ENCODE data around the gene PLAC9. TPM values are rescaled to one million over a fixed set of nuclear protein-coding genes. Genes with fewer than 3 reads are reported as not detected.

PLAC9 gene
- total RNA-seq, 1 donor from 2014 or later = not detected

DNA sequence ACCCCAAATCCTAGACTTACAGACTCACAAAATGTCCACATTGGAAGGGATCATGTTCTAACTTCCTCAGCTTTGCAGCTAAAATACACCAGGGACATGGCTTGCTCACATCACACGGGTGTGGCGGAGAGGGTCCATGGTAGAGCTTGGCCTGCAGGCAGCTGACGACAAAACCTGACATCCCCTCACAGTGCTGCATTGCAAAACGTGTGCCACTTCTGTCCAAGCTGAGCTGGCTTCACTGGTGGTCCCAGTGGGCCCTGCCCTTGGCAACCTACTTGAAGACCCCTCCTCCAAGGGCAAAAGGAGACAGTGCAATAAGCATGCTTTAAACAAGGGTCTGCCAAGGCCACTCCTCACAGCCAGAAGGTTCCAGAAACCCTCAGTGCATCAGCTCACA is 50.9 kb downstream of the PLAC9 start:
- Mint-ChIP-seq H3K36me3 (ENCODE audit: unreplicated experiment) (no peaks in the 10 kb centered on the region), H3K4me1 (ENCODE audit: low read depth, unreplicated experiment) (no peaks in the 10 kb centered on the region), H3K27me3 (ENCODE audit: unreplicated experiment) (no peaks in the 10 kb centered on the region), H3K9me3 (ENCODE audit: unreplicated experiment) (no peaks in the 10 kb centered on the region), H3K27ac (ENCODE audit: unreplicated experiment) (no peak overlapping the region), H3K4me3 (ENCODE audit: unreplicated experiment) (no peak overlapping the region)
- TF ChIP-seq, protein P1, sequence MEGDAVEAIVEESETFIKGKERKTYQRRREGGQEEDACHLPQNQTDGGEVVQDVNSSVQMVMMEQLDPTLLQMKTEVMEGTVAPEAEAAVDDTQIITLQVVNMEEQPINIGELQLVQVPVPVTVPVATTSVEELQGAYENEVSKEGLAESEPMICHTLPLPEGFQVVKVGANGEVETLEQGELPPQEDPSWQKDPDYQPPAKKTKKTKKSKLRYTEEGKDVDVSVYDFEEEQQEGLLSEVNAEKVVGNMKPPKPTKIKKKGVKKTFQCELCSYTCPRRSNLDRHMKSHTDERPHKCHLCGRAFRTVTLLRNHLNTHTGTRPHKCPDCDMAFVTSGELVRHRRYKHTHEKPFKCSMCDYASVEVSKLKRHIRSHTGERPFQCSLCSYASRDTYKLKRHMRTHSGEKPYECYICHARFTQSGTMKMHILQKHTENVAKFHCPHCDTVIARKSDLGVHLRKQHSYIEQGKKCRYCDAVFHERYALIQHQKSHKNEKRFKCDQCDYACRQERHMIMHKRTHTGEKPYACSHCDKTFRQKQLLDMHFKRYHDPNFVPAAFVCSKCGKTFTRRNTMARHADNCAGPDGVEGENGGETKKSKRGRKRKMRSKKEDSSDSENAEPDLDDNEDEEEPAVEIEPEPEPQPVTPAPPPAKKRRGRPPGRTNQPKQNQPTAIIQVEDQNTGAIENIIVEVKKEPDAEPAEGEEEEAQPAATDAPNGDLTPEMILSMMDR (IDR thresholded peaks at IDR 0.05; ENCODE audit: partially characterized antibody, unreplicated experiment) = no peak
- no peak for DNase-seq

DNA sequence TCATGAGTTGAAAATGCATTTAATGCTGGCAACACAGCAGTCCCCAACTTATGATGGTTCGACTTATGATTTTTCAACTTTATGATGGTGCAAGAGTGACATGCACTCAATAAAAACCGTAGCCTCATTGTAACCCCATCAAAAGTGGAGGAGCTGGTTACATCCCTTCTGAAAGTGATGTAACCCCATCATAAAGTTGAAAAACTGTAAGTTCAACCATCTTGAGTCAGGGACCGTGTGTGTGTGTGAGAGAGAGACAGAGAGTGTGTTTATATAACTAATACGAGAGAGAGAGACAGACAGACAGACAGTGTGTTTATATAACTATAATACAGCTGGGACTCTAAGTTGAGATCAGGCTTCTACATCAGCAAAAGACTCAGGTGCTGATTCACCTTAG is 51.8 kb downstream of the PLAC9 start:
- TF ChIP-seq, protein P1 (IDR thresholded peaks at IDR 0.05; ENCODE audit: partially characterized antibody, unreplicated experiment) = no peak
- Mint-ChIP-seq H3K27ac (ENCODE audit: unreplicated experiment) (no peak overlapping the region), H3K36me3 (ENCODE audit: unreplicated experiment) (no peaks in the 10 kb centered on the region), H3K4me1 (ENCODE audit: low read depth, unreplicated experiment) (no peaks in the 10 kb centered on the region), H3K27me3 (ENCODE audit: unreplicated experiment) (no peaks in the 10 kb centered on the region), H3K4me3 (ENCODE audit: unreplicated experiment) (no peak overlapping the region), H3K9me3 (ENCODE audit: unreplicated experiment) (no peaks in the 10 kb centered on the region)
- DNase-seq = no peak

DNA sequence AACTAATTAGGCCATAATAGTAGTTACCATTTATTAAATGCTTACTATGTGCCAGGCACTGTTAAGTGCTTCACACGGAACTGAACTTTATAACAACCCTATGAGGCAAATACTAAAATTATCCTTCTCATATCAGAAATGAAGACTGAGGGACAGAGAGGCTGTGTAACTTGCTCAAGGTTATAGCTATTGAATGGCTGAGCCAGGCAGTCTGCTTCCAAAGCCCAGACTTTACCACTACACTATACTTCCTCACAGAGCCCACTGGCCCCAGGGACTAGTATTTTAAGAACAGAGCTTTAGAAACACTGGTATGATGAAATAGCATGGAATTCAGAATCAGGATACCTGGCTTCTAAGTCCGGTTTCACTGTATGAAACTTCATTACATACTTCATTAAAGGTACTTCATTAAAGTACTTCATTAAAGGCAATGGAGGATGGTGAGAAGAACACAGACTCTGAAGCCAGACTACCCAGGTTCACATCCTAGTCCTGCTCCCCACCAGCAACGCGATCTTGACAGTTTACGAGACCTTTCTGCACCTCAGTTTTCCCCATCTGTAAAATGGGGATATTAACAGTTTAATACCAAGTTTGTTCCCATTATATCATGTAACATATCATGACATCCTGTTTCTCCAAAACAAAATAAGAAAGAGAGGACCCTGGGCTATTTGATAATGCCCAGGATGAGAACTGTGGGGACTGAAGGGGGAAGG is 53.2 kb downstream of the PLAC9 start:
- no peak overlapping the region for H3K27ac Mint-ChIP-seq (ENCODE audit: unreplicated experiment)
- H3K9me3 Mint-ChIP-seq (ENCODE audit: unreplicated experiment) = no peaks in the 10 kb centered on the region

DNA sequence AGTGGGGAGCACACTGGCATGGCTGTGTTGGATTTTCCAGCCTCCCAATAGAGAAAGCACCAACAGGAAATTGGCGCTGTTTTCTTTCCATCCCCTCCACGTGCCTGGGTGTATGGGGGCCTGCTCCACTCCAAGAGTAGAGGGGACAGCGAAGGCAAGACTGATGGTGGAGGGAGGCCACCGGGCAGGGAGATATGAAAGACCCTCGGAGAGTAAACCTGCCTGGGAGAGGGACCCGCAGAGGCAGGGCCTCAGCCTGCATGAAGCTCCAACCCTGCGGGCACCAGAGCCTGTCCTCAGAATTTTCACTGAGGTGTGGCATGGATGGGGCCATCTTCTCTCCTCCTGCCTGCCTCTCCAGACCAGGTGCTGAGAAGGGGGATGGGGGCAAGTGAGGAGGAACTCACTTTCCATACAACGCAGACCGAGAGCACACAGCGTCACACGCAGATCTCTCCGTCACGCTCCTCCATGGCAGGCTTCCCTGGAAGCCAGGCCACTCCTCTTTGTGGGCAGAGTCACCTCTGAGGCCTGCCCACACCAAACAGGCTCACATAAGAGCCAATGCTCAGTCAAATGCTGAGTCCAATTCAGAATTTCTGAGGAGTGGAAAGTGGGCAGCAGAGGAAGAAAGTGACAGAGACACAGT is 54.0 kb downstream of the PLAC9 start:
- DNase-seq = no peak
- no peaks in the 10 kb centered on the region for H3K27me3 Mint-ChIP-seq (ENCODE audit: unreplicated experiment)

More for the DNA sequence above, 53.2 kb downstream of the PLAC9 start:
- Mint-ChIP-seq H3K4me3 (ENCODE audit: unreplicated experiment) (no peak overlapping the region), H3K36me3 (ENCODE audit: unreplicated experiment) (no peaks in the 10 kb centered on the region), H3K27me3 (ENCODE audit: unreplicated experiment) (no peaks in the 10 kb centered on the region), H3K4me1 (ENCODE audit: low read depth, unreplicated experiment) (no peaks in the 10 kb centered on the region)
- TF ChIP-seq, protein P1 (IDR thresholded peaks at IDR 0.05; ENCODE audit: partially characterized antibody, unreplicated experiment) = no peak
- DNase-seq = no peak

More for the DNA sequence above, 54.0 kb downstream of the PLAC9 start:
- TF ChIP-seq, protein P1 (IDR thresholded peaks at IDR 0.05; ENCODE audit: partially characterized antibody, unreplicated experiment) = no peak
- no peaks in the 10 kb centered on the region for H3K4me1 Mint-ChIP-seq (ENCODE audit: low read depth, unreplicated experiment)
- H3K36me3 Mint-ChIP-seq (ENCODE audit: unreplicated experiment) = no peaks in the 10 kb centered on the region
- H3K4me3 Mint-ChIP-seq (ENCODE audit: unreplicated experiment) = no peak overlapping the region
- no peak overlapping the region for H3K27ac Mint-ChIP-seq (ENCODE audit: unreplicated experiment)
- no peaks in the 10 kb centered on the region for H3K9me3 Mint-ChIP-seq (ENCODE audit: unreplicated experiment)

Measured in glutamatergic neuron (in vitro differentiated cells).